H1 (cell line): ENCODE measurements around the gene ANKRD62. TPM values are rescaled to one million over a fixed set of nuclear protein-coding genes. Genes with fewer than 3 reads are reported as not detected.

ENCODE experiments used
- CTCF ChIA-PET: fragments of 300-600 bp; sonication (Branson Sonifier 250); formaldehyde crosslinking; loops from one replicate; lab custom pipeline; 2021; ENCODE audit not compliant: partially characterized antibody; lab: Charles Lee
- POLR2A ChIA-PET: fragments of 300-600 bp; sonication (Branson Sonifier 250); formaldehyde crosslinking; loops from one replicate; lab custom pipeline; 2021; ENCODE audit warnings: inconsistent platforms; ENCODE audit not compliant: partially characterized antibody; lab: Charles Lee
- DNase-seq, 2 experiments: peaks; one replicate each; pipeline versions ENCODE4 v3.0.0 to v3.0.0-alpha.2; 2010 to 2022; ENCODE audit warnings: low spot score in 2 of 2, low read depth in 1 of 2, mixed read lengths in 1 of 2
- FAIRE-seq: peaks from 2 replicates; lab custom pipeline; 2011; peaks lifted over from hg19 to GRCh38; lab: Jason Lieb, UNC
- H2AFZ ChIP-seq: 2 replicates; pipeline ENCODE4 v1.8.1; 2012; ENCODE audit warnings: low read length, inconsistent platforms
- H2AK5ac ChIP-seq: 2 replicates; pipeline ENCODE4 v1.6.1; 2013; ENCODE audit warnings: low read depth, low read length
- H2BK120ac ChIP-seq: replicated peaks from 2 replicates; pipeline ENCODE3; 2013; ENCODE audit warnings: low read depth, low read length, inconsistent platforms
- H2BK12ac ChIP-seq: 2 replicates; pipeline ENCODE4 v1.6.1; 2013; ENCODE audit warnings: low read depth, low read length
- H2BK15ac ChIP-seq: 2 replicates; pipeline ENCODE4 v1.6.1; 2013; ENCODE audit warnings: low read length
- H2BK20ac ChIP-seq: 2 replicates; pipeline ENCODE4 v1.6.1; 2013; ENCODE audit warnings: low read length
- H2BK5ac ChIP-seq: 2 replicates; pipeline ENCODE4 v1.6.1; 2013; ENCODE audit warnings: low read depth, low read length
- H3K14ac ChIP-seq: 2 replicates; pipeline ENCODE4 v1.6.1; 2013; ENCODE audit warnings: inconsistent platforms; ENCODE audit not compliant: insufficient read length
- H3K18ac ChIP-seq: 2 replicates; pipeline ENCODE4 v1.6.1; 2013; ENCODE audit warnings: low read length; ENCODE audit errors: extremely low read depth
- H3K23ac ChIP-seq: 2 replicates; pipeline ENCODE4 v1.6.1; 2013; ENCODE audit warnings: inconsistent platforms; ENCODE audit not compliant: insufficient read length
- H3K23me2 ChIP-seq: 2 replicates; pipeline ENCODE4 v1.6.1; 2013; ENCODE audit warnings: low read depth, low read length
- H3K27ac ChIP-seq: 2 replicates; pipeline ENCODE4 v1.6.1; 2011; ENCODE audit warnings: low read depth, low read length, inconsistent platforms
- H3K27me3 ChIP-seq, 4 experiments: replicated peaks in 1 of 4; 1 replicate in 1 of 4; 2 replicates in 3 of 4; pipeline versions ENCODE4 v1.6.1 to v1.8.1; 2011 to 2013; ENCODE audit warnings: low read length in 3 of 4, mild to moderate bottlenecking in 3 of 4, inconsistent platforms in 2 of 4, mixed read lengths in 2 of 4, moderate library complexity in 1 of 4; ENCODE audit not compliant: control insufficient read depth in 3 of 4, insufficient read depth in 3 of 4; ENCODE audit errors: extremely low read depth in 1 of 4
- H3K36me3 ChIP-seq, 4 experiments: 2 replicates each; pipeline versions ENCODE4 v1.6.1 to v1.8.1; 2011 to 2013; ENCODE audit warnings: mild to moderate bottlenecking in 4 of 4, low read length in 3 of 4, moderate library complexity in 2 of 4, control low read depth in 1 of 4, inconsistent platforms in 1 of 4; ENCODE audit not compliant: insufficient read depth in 4 of 4, control insufficient read depth in 2 of 4
- H3K4ac ChIP-seq: replicated peaks from 2 replicates; pipeline ENCODE3; 2013; ENCODE audit warnings: low read length, low read depth, mixed read lengths, inconsistent platforms; ENCODE audit not compliant: insufficient read length
- H3K4me1 ChIP-seq, 4 experiments: replicated peaks in 1 of 4; 1 replicate in 1 of 4; 2 replicates in 3 of 4; pipeline versions ENCODE4 v1.6.1 to v1.8.1; 2011 to 2013; ENCODE audit warnings: low read length in 3 of 4, inconsistent platforms in 2 of 4, mixed read lengths in 1 of 4; ENCODE audit not compliant: insufficient read depth in 4 of 4, control insufficient read depth in 3 of 4
- H3K4me2 ChIP-seq, 2 experiments: 2 replicates each; pipeline versions ENCODE4 v1.6.1 to v1.8.1; 2011 to 2013; ENCODE audit warnings: low read depth in 2 of 2, low read length in 2 of 2, control low read depth in 1 of 2, inconsistent platforms in 1 of 2, mild to moderate bottlenecking in 1 of 2; ENCODE audit not compliant: insufficient read depth in 1 of 2
- H3K4me3 ChIP-seq, 4 experiments: fragments of 200-600, 300-600 bp in 1 of 4; sonication (generic), shearing (Covaris generic), sonication (Bioruptor Twin) in 1 of 4; 2 replicates each; pipeline versions ENCODE4 v1.5.1 to v1.8.1; 2011 to 2016; ENCODE audit warnings: low read length in 4 of 4, low read depth in 3 of 4, control low read depth in 2 of 4, inconsistent platforms in 2 of 4, mild to moderate bottlenecking in 2 of 4, mixed read lengths in 1 of 4, moderate library complexity in 1 of 4; ENCODE audit not compliant: insufficient read depth in 2 of 4; ENCODE audit errors: extremely low read depth in 1 of 4
- H3K56ac ChIP-seq: replicated peaks from 2 replicates; pipeline ENCODE3; 2013; ENCODE audit warnings: low read depth, mild to moderate bottlenecking, mixed read lengths, low read length, inconsistent platforms; ENCODE audit not compliant: insufficient read length
- H3K79me1 ChIP-seq: 2 replicates; pipeline ENCODE4 v1.6.1; 2013; ENCODE audit warnings: low read depth, low read length, control low read depth
- H3K79me2 ChIP-seq, 2 experiments: 2 replicates each; pipeline versions ENCODE4 v1.6.1 to v1.8.1; 2012 to 2013; ENCODE audit warnings: low read length in 2 of 2, mild to moderate bottlenecking in 2 of 2, inconsistent platforms in 1 of 2; ENCODE audit not compliant: insufficient read depth in 2 of 2, control insufficient read depth in 1 of 2
- H3K9ac ChIP-seq, 4 experiments: replicated peaks in 1 of 4; 1 replicate in 1 of 4; 2 replicates in 3 of 4; pipeline versions ENCODE4 v1.6.1 to v1.8.1; 2011 to 2013; ENCODE audit warnings: low read depth in 3 of 4, low read length in 3 of 4, control low read depth in 2 of 4, mild to moderate bottlenecking in 2 of 4, moderate library complexity in 2 of 4, inconsistent platforms in 1 of 4; ENCODE audit errors: extremely low read depth in 1 of 4
- H3K9me3 ChIP-seq, 2 experiments: 2 replicates each; pipeline versions ENCODE4 v1.6.1 to v1.8.1; 2012 to 2013; ENCODE audit warnings: mild to moderate bottlenecking in 2 of 2, moderate library complexity in 2 of 2, control low read depth in 1 of 2, inconsistent platforms in 1 of 2, low read depth in 1 of 2, low read length in 1 of 2, mixed read lengths in 1 of 2; ENCODE audit not compliant: insufficient read depth in 2 of 2
- H4K20me1 ChIP-seq, 2 experiments: replicated peaks in 1 of 2; 2 replicates each; pipeline versions ENCODE3 to v1.8.1; 2011 to 2013; ENCODE audit warnings: inconsistent platforms in 2 of 2, low read length in 2 of 2, mild to moderate bottlenecking in 1 of 2; ENCODE audit not compliant: insufficient read depth in 2 of 2, control insufficient read depth in 1 of 2
- H4K5ac ChIP-seq: 2 replicates; pipeline ENCODE4 v1.6.1; 2013; ENCODE audit warnings: low read length, low read depth, mixed read lengths, inconsistent platforms; ENCODE audit not compliant: insufficient read length
- H4K8ac ChIP-seq: 2 replicates; pipeline ENCODE4 v1.8.0; 2013; ENCODE audit warnings: mild to moderate bottlenecking, moderate library complexity, low read length, inconsistent platforms; ENCODE audit not compliant: insufficient read depth; ENCODE audit errors: extremely low read depth
- H4K91ac ChIP-seq: replicated peaks from 2 replicates; pipeline ENCODE3; 2013; ENCODE audit warnings: low read length, mixed read lengths, inconsistent platforms; ENCODE audit not compliant: insufficient read length
- BRCA1 ChIP-seq: IDR thresholded peaks from 2 replicates; pipeline ENCODE4 v1.6.1; 2012; ENCODE audit warnings: low read depth, low read length, improper control_type of control experiment
- RAD21 ChIP-seq, 2 experiments: IDR thresholded peaks in 1 of 2; conservative IDR thresholded peaks in 1 of 2; 2 replicates each; pipeline ENCODE4 v1.6.1; 2011; ENCODE audit warnings: low read depth in 2 of 2, low read length in 2 of 2, improper control_type of control experiment in 1 of 2, inconsistent platforms in 1 of 2, mild to moderate bottlenecking in 1 of 2, moderate library complexity in 1 of 2
- YY1 ChIP-seq: IDR thresholded peaks from 2 replicates; pipeline ENCODE4 v1.6.1; 2011; ENCODE audit warnings: low read depth, mild to moderate bottlenecking, low read length
- WGBS, 2 experiments: shearing (Covaris generic) in 1 of 2; methylation state at CpG; one replicate each; pipeline versions ENCODE4 v1.1.6 to v1.1.7; 2013 to 2015; ENCODE audit warnings: low lambda C conversion rate in 2 of 2, mixed read lengths in 2 of 2, inconsistent platforms in 1 of 2, low coverage in 1 of 2, missing lambda C conversion rate in 1 of 2; ENCODE audit not compliant: insufficient replicate concordance in 2 of 2, insufficient coverage in 1 of 2, insufficient read length in 1 of 2; ENCODE audit errors: extremely low coverage in 1 of 2, missing lambda C conversion rate in 1 of 2; 5-methylcytosine and 5-hydroxymethylcytosine counted together
- polyA plus RNA-seq, 7 experiments: library from polyadenylated mRNA; depleted of rRNA in 3 of 7; stranded (reverse) in 5 of 7; unstranded in 2 of 7; fragments of >200 nt in 5 of 7; fragments of 200-250 nt in 2 of 7; gene quantifications; 1 replicate in 5 of 7; 2 replicates in 1 of 7; 4 replicates in 1 of 7; pipeline versions ENCODE4 v1.2.1 to v1.2.3, GENCODE V29; 2011 to 2013; ENCODE audit warnings: missing spikeins in 2 of 7, mixed read lengths in 2 of 7
- total RNA-seq: library from RNA; stranded (reverse); fragmentation: NEBNext Ultra II Directional; extraction: Animal tissue kit (Norgen Biotek cat#: 25700); gene quantifications from 2 replicates; pipeline ENCODE4 v1.2.1, GENCODE V29; 2021
- TF ChIP-seq, protein P1 (sequence below), 3 experiments: IDR thresholded peaks; 1 replicate in 2 of 3; 2 replicates in 1 of 3; pipeline versions ENCODE4 v1.5.1 to v1.6.1; 2011; ENCODE audit warnings: low read length in 3 of 3, mild to moderate bottlenecking in 3 of 3, inconsistent platforms in 2 of 3, low read depth in 1 of 3, moderate library complexity in 1 of 3; ENCODE audit not compliant: insufficient read depth in 1 of 3; ENCODE audit errors: control extremely low read depth in 1 of 3

The ANKRD62 gene
- total and polyA plus RNA-seq, 2 of the 8 experiments (the other 6 are each of a cell fraction or from before 2014, with no cell fraction given): not detected

DNA sequence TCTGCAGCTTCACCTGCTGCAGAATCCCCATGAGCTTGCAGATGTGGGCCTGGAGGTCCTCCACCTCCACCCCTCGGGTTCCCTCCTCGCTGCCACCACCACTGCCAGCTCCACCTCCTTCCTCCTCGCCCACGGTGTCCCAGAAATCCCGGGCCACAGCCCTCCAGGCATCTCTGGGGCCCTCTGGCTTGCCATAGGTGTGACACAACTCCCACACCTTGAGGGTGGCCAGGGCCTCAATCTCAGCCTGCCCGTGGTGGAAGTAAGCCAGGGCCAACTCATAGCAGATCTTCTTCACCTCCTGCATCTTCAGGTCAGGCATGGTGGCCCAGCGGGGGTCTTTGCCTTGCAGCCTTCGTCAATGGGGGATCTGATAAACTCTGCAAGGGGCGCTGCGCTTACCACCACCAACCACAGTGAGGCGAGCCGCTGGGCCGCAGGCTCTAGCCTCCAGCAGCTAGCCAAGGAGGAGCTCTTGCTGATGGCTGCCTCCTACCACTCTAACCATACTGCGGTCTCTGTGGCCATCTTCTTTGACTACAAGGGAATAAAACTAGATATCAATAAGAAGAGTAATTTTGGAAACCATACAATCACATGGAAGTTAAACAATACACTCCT lies 36.1 kb upstream of the ANKRD62 start:
- no peak overlapping the region for H3K4ac ChIP-seq
- H3K27ac ChIP-seq: no peak overlapping the region
- no peaks in the 10 kb centered on the region; a peak in 1 of 7 replicates for H3K27me3 ChIP-seq
- H3K4me2 ChIP-seq: no peak overlapping the region
- FAIRE-seq (no peak), DNase-seq (no peak)
- WGBS, 2 experiments: 75% methylated on average over 13 of the region's 14 CpGs; no CpG with 5 or more reads in 1 of the 2 experiments
- no peaks in the 10 kb centered on the region for H3K23me2 ChIP-seq
- H3K4me3 ChIP-seq: no peak overlapping the region
- no peak overlapping the region for H2BK12ac ChIP-seq
- peak overlapping the region; percentile 35; the same call in 1 of the 2 replicates for H4K8ac ChIP-seq
- CTCF ChIA-PET: interaction anchor here (0.7 to 2.4 kb wide), 11 partner anchors 9 to 403 kb away, joined by 3 to 8 read pairs (median 4); no protein-coding TSS in a partner anchor
- no peak overlapping the region for H3K9ac ChIP-seq
- no peak overlapping the region for H3K56ac ChIP-seq
- no peak overlapping the region for H2BK15ac ChIP-seq
- no peak overlapping the region for H4K91ac ChIP-seq
- TF ChIP-seq, protein P1, sequence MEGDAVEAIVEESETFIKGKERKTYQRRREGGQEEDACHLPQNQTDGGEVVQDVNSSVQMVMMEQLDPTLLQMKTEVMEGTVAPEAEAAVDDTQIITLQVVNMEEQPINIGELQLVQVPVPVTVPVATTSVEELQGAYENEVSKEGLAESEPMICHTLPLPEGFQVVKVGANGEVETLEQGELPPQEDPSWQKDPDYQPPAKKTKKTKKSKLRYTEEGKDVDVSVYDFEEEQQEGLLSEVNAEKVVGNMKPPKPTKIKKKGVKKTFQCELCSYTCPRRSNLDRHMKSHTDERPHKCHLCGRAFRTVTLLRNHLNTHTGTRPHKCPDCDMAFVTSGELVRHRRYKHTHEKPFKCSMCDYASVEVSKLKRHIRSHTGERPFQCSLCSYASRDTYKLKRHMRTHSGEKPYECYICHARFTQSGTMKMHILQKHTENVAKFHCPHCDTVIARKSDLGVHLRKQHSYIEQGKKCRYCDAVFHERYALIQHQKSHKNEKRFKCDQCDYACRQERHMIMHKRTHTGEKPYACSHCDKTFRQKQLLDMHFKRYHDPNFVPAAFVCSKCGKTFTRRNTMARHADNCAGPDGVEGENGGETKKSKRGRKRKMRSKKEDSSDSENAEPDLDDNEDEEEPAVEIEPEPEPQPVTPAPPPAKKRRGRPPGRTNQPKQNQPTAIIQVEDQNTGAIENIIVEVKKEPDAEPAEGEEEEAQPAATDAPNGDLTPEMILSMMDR (IDR thresholded peaks at IDR 0.05; ENCODE audit: control extremely low read depth in 1 of 3, insufficient read depth in 1 of 3, low read depth in 1 of 3, low read length in 3 of 3): peak in 2 of 3 experiments; percentile 44 to 50; a peak in 3 of 4 replicates
- TF ChIP-seq BRCA1: no peak
- peak; percentile 66; the same call in 1 of the 2 replicates for TF ChIP-seq YY1
- peak; percentile 30 to 33; a peak in 3 of 4 replicates for TF ChIP-seq RAD21 (IDR thresholded peaks at IDR 0.05 in 1 of 2, conservative IDR thresholded peaks at IDR 0.05 in 1 of 2; ENCODE audit: low read depth in 2 of 2, low read length in 2 of 2)
- H3K9me3 ChIP-seq: no peaks in the 10 kb centered on the region; a peak in 1 of 4 replicates
- no peak overlapping the region for H3K18ac ChIP-seq
- no peak overlapping the region for H2AFZ ChIP-seq
- H2BK20ac ChIP-seq: no peak overlapping the region
- H3K23ac ChIP-seq: no peak overlapping the region
- H3K36me3 ChIP-seq: no peaks in the 10 kb centered on the region
- no peak overlapping the region for H3K14ac ChIP-seq
- no peak overlapping the region for H2AK5ac ChIP-seq
- H4K20me1 ChIP-seq: no peaks in the 10 kb centered on the region
- no peak overlapping the region for H4K5ac ChIP-seq
- H2BK120ac ChIP-seq: no peak overlapping the region
- POLR2A ChIA-PET: no interaction called here
- no peaks in the 10 kb centered on the region for H3K79me2 ChIP-seq
- H3K4me1 ChIP-seq: no peaks in the 10 kb centered on the region; a peak in 1 of 7 replicates
- H3K79me1 ChIP-seq: no peaks in the 10 kb centered on the region
- no peak overlapping the region for H2BK5ac ChIP-seq
